LHCN-M2 (cell line): ENCODE results near the gene AQP2. TPM values are rescaled to one million over a fixed set of nuclear protein-coding genes. Genes with fewer than 3 reads are reported as not detected.
A peak's percentile ranks its signal among the peaks of the same experiment; 100 is the strongest.

Experiments
- DNase-seq: peaks from one replicate; pipeline ENCODE4 v3.0.0-alpha.2; 2012; ENCODE audit warnings: low read depth
- total RNA-seq: library from RNA; depleted of rRNA; stranded (reverse); fragments of >200 nt; gene quantifications from 2 replicates; pipeline ENCODE4 v1.2.3, GENCODE V29; 2014

The AQP2 gene
- total RNA-seq, 1 experiment from 2014 or later: not detected

DNA sequence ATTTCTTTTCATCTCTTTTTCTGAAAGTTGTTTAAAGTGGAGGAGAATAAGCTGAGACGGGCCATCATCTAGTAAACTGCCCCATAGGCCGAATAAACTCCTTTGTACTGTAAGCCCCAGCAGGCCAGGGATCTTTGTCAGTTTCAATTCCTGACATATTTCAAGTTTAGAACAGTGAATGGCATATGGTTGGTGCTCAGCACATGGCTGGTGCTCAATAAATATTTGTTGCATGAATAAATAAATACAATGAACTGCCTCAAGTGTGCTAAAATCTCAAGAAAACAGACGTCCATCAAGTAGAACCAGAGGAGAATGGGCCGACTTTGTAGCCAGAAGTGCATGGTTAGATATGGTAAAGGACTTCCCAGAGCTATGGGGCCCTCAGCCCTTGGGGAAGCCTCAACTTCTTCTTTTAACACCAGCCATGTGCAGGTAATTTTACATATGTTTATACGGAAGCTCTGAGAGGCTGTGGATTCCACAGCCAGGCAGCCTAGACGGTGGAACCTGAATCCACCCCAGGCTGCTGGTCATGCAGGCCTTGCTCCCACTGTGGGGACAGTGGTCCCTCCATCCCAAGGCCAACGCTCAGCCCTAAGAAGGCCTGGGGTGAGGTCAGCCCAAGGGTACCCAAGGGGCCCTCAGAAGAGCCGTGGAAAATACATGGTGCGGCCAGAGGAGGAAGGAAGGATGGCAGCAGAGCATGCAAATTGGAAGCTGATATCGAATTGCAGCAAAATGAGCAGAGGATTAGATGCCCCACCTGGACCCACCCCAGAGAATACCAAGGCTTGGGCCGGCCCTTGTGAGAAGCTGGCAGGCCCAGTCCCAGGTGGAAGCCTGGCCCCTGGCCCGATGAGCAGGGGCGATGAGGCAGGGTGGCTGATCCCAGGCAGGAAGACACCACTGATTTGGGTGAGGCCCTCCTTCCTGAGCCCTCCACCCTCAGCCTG is 8.7 kb upstream of the AQP2 start:
- DNase-seq: no peak

DNA sequence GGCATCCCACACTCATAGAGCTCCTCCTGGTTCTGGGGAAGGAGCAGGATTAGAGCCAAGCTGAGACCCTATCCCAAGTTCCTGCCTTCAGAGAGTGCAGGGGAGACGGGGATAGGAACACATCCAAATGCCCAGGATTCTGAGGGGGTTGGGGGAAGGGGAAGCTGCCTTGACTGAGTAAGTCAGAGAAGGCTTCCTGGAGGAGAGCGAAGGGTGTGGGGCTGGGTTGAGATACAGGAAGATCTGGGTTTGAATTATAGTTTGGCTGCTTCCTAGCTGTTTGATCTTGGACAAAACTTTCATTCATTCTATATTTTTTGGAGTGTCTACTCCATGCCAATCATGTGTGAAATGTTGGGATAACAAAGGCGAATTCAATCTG is 8.0 kb upstream of the AQP2 start:
- no peak for DNase-seq

DNA sequence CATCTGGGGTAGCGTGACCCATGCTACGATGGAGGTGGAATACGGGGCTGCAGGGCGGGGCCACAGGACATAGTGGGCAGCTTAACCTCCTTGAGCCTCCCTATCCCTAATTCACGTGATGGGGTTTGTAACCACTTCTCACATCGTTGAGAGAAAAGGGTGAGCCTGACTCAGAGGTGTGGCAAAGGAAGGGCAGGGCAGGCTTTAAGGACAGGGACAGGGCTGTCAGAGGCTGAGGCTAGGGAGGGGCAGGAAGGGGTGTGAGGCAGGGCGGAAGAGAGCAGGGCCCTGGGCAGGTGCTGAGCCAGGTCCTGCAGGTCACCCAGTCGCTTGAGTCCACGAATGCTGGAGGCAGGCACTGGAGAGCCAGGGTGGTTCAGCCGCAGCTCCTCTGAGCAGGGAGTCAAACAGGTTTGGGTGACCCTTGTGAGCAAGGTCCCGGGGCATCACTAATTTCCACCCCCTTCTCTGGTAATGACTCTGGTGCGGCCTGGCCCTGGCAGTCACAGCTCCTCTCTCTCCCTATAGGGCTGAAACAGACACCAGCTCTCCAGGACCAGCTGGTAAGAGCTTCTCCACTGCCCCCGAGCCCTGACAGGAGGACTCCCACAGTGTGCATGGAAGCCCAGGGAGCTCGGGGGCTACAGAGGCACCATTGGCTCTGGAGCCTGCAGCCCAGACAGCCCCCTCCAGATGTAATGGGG is 7.5 kb upstream of the AQP2 start:
- DNase-seq: no peak

DNA sequence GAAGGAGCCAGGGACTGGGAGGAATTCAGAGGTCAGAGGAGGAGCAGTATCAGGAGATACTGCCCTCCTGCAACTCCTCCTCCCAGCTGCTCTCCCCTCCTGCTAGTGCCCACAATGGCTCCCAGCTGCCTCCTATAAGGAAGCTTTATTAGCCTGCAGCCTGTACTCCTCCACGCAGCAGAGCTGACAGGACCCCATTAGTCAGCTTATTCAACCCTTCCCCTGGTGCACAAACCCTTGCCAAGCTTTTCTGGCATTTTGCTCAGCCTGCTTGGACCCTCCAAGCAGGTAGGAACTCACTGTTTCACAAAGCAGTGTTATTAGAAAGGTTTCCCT is 6.9 kb upstream of the AQP2 start:
- no peak for DNase-seq

DNA sequence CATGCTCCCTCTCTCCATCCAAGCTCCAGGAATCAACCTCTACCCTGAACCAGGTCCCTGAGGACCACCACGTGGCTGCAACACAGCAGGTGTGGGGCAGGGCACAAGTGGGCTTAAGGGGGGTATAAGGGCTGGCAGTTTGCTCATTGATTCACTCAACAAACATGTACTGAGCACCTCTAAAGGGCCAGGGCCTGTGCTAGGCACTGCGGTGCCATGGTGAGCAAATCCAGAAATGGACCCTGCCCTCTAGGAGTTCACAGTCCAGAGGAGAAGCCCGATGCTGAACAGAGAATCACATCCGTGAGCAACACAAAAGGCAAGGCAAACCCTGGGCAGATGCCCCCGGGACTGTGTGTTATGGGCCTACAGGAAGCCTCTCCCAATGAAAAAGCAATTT is 6.5 kb upstream of the AQP2 start:
- DNase-seq: no peak

DNA sequence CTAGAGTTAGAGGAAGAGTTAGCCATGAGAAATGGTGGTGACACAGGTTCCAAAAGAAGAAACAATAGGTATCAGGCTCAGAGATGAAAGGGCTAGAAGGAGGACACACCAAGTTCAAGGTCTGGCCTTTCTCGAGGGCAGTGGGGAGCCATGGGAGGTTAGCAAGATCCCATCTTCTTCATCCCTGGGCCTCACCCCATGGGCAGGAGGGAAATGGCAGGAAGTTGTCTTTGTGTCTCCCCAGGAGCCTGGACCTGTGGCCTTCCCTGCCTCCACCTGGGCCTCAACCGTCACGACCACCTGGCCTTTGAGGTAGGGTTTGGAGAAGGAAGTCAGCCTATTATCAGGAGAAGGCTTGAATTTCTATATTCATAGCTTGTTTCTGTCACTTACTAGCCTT is 5.8 kb upstream of the AQP2 start:
- no peak for DNase-seq

DNA sequence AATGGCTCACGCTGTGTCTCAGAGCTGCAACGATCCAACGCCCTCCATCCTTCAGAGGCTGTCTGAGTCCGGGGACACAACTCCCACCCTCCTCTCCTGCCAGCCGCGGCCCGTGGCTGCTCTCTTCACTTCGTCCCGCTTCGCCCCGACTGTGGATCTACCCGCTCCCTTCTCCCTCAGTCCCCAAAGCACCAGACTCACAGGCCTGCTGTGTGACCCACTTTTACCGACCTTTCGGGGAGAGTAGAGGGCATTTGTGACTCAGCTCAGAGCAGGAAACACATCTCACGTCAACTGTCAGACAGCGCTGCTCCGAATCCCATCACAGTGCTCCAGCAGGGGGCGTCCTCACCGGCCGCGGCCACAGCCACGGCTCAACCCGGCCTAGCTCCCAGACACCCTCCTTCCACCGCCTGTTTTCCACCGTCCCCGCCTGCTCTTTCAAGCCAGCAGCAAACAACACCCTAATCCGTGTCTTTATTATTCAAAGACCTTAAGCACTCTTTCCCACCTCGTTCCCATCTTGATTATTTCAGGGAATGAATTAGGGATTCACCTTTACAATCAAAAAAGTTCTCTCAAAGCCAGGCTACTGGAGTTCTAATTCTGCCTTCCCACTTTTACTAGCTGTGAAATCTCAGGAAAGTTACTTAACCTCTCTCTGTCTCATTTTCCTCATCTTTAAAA is 5.0 kb upstream of the AQP2 start:
- DNase-seq: peak; percentile 76

DNA sequence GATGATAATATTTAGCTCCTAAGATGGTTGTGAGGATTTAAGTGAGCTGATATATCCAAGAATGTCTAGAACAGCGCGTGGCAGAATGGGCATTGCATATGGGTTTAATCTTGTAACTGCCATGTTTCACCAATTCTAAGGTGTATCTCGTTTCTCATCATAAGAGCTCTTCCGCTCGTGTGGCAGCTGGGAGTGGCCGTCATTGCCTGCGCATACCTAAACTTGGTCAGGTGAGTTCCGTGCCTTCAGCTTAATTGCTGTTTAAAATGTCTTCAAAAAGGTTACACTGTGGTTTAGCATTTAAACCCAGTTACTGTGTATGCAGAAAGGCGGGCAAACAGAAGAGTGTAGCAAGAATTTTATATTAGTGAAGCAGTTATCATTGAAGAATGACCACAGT is 4.5 kb upstream of the AQP2 start:
- no peak for DNase-seq

DNA sequence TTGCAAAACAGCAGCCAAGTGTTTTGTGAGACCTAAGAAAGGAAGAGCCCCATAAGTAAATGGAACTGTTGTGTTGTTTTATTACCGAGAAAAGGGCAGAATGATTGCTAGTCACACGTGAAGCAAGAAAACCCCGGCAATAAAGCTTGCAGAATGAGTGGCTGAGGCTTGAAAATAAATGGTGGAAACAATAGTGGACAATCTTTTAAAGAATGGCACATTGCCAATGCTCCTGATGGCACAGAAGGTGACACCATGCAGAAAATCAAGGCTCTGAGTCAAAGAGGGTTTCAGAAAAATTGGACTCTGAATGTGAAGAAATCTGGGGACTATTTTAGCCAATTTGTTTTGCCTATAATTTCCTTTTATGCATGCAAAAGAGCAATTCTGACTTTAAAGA is 4.0 kb upstream of the AQP2 start:
- DNase-seq: no peak

DNA sequence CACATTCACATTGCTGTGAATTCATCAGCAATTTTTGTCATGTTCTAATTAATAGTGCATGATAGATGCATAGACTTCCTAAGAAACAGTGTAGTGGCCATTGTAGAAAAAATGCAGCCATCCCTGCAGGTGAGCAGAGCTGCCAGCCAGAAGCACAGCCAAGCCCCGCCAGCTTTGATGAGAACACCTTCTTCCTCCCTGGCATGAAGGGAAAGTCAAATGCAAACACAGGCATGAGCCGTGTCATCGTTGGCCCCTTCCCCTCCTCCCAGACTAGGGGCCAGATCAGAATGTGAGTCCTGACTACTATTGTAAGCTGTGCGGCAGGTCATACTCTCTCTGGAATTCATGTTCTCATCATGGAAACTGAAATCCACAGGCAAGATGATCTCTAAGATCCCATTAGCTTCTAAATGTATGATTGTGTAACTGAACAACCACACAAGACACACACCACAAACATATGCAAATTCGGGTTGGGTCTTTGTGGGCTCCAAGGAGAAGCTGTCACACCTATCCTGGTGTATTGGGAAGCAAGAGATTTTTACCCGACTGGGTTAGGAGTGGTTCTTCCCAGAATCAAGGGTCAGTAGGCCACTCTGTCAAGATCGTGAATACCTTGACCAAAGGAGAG is 2.8 kb upstream of the AQP2 start:
- no peak for DNase-seq

DNA sequence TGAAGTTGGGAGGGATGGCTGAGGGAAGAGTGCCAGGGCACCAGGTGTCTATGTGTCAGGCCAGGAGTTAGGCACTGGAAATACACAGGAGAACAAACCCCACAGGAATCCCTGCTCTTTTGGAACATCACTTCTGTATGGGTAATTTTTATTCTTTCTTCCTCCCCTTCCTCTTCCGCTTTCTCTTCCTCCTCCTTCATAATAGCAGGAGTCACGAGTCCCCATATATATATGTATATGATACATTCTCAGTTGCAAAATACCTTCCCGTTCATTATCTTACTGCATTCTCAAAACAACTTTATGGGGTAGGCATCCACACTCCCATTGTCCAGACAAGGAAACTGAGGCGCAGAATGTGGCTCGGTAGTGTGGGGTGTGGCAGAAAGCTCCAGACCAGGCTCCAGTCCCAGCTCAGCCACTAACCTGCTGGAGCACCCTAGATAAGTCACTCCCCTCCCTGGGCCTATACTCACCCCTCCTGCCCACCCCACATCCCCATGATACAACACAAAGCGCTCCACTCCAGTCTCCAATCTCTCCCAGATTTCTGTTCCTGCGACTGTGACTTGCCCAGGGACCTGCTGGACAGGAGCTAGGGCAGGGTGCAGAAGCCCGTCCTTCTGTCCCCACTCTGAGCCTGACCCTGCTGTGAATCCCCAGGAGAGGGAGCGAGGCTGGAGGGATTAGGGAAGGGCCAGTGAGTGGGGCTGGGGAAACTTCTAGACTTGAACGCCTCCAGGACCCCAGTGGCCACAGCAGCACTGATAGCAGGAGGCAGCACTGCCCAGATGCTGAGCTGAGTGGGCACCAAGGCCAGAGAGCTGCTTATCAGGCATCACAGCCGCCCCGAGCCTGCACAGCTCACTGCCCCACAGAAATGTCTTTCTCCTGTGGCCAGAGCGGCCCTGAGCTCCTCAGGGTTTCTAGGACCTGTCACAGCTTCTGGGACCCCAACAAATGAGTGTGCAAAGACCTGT is 1.4 kb upstream of the AQP2 start:
- no peak for DNase-seq

DNA sequence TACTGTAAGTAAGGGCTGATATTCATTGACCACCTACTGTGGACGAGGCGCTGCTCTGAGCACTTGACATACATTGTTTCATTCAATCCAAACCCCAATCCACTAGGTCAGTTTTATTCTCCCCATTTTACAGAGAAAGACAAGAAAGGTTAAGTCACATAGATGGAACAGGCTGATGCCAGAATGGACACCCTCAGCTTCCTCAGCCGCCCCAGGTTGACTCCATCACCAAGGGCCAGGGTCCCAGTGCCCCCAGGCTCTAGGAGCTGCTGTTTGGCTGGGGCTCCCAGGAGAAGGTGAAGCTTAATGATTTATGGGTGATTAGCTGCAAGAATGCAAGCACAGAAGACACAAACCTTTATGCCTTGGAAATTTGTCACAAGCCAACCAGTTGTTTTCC is 671 bp upstream of the AQP2 start:
- DNase-seq: no peak

DNA sequence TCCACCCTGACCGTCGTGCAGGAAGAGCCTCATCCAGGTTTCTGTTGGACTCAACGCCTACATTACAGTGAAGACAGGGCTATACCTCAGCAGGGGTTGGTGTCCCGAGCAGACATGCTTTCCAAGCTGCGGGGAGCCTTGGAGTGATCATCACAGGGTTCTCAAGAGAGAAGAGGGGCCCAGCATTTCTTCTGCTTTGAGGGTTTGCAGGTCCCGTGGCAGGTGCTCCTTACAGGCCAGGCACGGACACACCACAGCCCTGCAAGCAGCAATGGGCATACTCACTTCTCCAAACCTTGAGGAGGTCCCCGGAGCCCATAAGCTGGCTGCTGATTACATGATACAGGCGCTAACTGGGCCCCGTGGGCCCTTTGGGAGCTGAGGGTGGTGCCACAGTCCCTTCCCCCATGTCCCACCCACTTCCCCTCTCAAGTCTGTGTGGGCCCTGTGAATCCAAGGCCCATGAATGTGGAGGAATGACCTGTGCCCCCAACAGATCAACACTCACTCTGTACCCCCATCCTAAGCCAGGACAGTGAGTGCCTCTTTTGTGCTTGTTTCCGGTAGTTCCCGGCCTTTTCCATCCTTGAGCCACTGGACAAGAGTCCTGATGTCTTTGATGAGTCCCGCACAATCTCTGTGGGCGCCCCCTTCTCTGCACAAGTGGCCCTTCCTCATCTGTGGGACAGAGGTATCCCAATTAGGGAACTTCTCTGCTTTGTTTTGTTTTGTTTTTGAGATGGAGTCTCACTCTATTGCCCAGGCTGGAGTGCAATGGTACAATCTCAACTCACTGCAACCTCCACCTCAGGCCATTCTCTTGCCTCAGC is 1.1 kb downstream of the AQP2 start:
- no peak for DNase-seq

DNA sequence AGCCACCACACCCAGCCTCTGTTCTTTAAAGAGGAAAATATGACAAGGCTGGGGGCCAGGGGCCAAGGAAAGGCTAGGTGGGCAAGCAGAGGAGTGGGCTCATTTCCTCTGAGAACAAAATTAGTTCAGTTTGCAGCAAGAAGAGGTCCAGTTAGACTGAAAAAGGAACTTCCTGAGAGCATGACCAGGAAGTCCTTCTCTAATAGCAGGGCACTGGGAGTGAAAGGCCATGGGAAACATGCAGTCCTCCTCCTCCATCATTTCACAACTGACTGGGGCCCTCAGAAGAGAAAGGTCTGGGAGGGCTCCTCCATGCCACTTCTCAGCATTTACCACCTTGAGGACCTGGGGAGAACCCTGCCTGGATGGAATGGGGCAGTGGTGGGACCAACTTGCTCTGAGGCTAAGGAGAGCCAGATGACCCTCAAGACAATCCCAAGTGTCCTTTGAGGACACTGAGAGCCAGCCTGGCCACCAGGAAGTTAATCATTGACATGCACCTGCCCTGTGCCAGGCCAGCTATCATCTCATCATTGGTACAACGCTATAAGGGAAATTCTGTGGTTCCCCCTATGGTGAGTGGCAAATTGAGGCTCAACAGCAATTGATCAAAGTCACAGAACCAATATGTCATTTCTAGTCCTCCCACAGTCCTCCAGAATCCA is 2.0 kb downstream of the AQP2 start:
- DNase-seq: no peak

DNA sequence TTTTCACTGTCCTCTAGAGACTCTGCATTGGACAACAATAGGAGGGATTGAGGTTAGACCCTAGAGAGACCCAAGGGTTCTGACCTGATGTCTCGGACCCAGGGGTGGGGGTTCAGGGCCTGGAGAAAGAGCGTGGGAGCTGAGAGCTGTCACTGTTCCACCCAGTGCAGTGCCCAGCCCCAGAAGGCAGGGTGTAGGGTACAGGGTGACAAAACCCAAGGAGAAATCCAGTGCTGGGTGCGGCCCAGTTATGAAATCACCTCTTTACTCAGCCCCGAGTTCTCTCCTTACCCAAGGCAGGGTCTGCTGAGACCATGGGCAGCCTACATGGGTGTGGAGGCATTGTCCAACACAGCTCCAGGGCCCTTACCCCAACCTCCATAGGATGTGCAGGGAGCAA is 2.6 kb downstream of the AQP2 start:
- DNase-seq: no peak

DNA sequence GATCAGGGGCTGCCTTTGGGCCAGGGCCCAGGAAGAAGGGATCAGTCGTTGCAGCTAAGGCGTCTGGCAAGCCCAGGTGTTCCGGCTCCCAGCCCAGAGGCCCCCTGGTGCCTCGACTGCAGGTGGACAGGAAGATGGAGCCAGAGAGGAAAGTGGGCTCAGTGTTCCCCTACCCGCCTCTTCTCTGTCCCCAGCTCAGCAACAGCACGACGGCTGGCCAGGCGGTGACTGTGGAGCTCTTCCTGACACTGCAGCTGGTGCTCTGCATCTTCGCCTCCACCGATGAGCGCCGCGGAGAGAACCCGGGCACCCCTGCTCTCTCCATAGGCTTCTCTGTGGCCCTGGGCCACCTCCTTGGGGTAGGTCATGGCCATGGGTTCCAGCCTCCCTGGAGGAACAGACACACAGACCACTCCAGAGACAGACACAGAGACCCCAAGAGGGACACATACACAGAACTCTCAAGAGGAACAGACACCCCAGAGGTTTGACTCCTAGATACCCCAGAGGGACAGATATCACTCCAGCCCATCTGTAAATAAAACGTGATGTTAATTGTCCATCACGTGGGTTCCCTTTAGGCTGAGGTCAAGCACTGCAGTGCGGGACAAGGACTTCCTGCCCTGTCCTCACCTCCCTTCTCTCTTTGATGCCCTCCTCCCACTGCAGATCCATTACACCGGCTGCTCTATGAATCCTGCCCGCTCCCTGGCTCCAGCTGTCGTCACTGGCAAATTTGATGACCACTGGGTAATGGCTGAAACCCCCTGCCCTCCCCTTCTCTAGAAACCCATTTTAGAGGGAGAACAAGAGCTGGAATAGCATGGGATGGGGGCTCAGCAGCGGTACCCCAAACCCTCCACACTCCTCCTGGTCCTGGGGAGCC is 3.7 kb downstream of the AQP2 start:
- DNase-seq: no peak

DNA sequence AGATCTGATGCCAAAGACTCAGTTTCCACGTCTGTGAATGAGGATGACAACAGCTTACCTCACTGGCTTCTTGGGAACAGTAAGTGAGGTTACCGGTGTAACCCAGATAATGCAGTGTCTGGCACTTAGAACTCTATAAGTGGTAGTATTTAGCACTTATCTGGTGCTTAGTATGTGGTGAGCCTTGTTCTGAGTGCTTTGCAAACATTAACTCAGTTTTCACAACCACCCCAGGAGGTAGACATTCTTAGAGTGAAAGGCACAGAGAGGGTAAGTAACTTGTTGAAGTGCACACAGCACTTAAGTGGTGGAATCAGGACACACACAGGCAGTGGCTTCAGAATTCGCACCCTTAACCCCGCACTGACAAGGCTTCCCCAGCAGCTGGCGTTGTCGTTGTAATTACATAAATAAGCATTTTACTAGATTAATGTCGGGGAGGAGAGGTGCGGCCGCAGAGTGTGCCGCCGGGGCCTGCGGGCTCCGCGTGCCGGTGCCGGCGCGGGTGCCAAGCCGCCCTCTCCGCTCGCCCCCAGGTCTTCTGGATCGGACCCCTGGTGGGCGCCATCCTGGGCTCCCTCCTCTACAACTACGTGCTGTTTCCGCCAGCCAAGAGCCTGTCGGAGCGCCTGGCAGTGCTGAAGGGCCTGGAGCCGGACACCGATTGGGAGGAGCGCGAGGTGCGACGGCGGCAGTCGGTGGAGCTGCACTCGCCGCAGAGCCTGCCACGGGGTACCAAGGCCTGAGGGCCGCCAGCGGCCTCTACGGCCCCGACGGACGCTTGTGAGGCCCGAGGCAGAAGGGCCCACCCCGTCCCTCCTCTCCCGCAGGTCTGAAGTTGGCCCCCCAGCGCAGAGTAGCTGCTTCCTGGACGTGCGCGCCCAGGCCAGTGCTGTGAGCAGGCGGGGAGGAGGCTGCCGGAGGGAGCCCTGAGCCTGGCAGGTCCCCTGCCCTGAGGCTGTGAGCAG is 4.6 kb downstream of the AQP2 start:
- no peak for DNase-seq
